Measurements from ENCODE around the gene MPST. TPM values are rescaled to one million over a fixed set of nuclear protein-coding genes. Genes with fewer than 3 reads are reported as not detected.
A peak's percentile ranks its signal among the peaks of the same experiment; 100 is the strongest.

Gene MPST
- total RNA-seq, 3 donors from 2014 or later: 135 to 224 (median 186) TPM

DNA sequence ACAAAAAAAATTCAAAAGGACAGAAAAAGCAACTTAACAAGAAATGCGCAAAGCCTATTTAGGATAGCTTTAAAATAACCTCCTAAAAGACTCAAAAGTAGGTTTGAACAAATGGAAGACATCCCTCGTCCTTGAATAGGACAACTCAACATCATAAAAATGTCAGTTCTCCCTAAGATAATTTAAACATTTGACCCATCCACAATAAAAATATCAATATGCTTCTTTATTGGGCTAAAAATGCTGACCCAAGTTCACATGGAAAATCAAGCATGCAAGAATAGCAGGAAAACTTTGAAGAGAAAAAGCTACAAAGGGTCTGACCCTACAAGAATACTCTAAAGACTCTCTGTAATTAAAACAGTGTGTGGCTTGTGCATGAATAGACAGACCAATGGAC, 19.9 kb downstream of the MPST start:
- Histone ChIP-seq H3K4me3 (no peak overlapping the region), H3K9me3 (no peaks in the 10 kb centered on the region), H3K4me1 (ENCODE audit: low read depth) (peaks cover 27% of the 10 kb centered on the region), H3K36me3 (ENCODE audit: low read depth) (no peaks in the 10 kb centered on the region)
- ATAC-seq: no peak
- no peak for TF ChIP-seq CTCF (IDR thresholded peaks at IDR 0.05)
- intact Hi-C loops (cut with DNase I, micrococcal nuclease): no loop called here
- DNase-seq: no peak

DNA sequence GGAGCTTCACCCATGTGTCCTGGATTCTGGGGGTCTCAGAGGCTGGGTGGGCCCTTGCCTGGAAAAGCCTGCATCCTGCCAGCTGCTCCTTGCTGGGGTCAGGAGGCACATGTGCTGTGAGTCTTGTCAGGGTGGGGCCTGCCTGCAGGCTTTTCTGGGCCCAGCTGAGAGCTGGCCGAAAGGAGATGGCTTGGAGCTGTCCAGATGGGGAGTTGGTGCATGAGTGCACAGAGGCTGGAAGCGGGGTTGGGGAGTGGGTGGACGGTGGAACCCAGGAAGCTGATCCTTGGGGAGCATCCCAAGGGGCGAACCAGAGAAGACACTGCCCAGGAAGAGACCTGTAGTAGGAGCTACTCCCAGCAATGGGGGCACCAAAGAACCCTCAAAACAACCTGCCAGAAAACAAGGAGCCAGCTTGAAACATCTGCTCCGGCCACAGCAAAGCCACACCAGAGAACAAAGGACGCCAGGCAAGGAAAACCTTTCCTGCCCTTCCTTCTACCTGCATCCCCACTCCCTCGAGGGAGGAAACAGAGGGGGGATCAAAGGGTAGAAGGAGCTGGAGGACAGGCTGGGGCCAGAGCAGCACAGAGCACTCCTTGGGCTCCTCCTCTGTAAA, 23.8 kb downstream of the MPST start:
- H3K9me3 ChIP-seq: no peaks in the 10 kb centered on the region
- peak; percentile 18 for ATAC-seq
- no peak for TF ChIP-seq CTCF (IDR thresholded peaks at IDR 0.05)
- H3K36me3 ChIP-seq (ENCODE audit: low read depth): no peaks in the 10 kb centered on the region
- DNase-seq: peak in 1 of 3 donors; percentile 59
- H3K4me1 ChIP-seq (ENCODE audit: low read depth): peaks cover 33% of the 10 kb centered on the region
- H3K4me3 ChIP-seq: no peak overlapping the region
- intact Hi-C loops (cut with DNase I, micrococcal nuclease): no loop called here

GRCh38 chr22:37043828-37044538, 24.4 kb downstream of the MPST start:
- H3K4me3 ChIP-seq: no peak overlapping the region
- H3K9me3 ChIP-seq: no peaks in the 10 kb centered on the region
- peak; percentile 91 for ATAC-seq
- peak; percentile 69 for TF ChIP-seq CTCF (IDR thresholded peaks at IDR 0.05)
- intact Hi-C loops (cut with DNase I, micrococcal nuclease): no loop called here
- peaks cover 33% of the 10 kb centered on the region for H3K4me1 ChIP-seq (ENCODE audit: low read depth)
- DNase-seq: peak; percentile 88 to 91 (median 91)
- no peaks in the 10 kb centered on the region for H3K36me3 ChIP-seq (ENCODE audit: low read depth)

DNA sequence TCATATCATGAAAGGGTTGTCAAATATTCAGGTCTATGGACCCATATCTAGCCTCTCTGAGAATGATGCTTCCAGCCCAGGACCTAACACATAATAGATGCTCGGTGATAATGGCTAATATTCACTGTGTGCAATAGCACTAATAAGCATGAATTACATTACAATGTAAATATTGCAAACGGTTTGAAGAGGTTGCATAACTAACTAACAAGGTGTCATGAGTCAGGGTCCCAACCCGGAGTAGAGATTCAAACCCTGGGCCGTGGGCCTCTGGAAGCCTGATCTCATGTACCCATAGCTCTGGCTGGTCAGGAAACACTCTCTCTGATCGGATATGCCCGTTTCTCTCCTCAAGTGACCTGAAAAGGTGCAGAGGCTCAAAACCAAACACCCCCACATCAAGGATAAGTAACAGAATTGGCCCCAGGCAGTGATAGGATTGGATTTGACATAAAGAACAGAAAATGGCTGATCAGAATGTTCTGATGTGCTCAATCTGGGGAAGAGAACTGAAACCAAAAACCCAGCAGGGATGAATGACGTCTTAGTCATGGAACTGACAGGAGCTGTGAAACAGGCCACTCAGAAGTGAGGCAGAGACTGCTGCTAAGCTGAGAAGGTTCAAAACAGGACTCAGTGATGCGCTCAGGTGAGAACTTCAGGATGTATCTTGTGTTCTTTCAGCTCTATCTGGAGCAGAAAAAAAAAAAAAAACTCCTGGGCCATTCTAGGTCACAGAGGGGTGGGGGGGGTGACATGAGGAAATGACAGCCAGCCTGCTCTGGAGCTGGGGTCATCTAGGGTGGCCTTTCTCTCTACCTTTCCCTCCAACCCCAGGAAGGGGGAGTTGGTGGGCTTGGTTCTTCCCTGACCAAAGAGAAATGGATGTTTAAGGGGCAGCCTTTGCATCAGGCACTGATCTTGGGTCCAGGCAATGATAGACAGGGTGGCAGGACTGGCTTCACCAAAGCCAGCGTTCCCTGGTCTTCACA, 25.4 kb downstream of the MPST start:
- no peak for DNase-seq
- no peak overlapping the region for H3K4me3 ChIP-seq
- H3K4me1 ChIP-seq (ENCODE audit: low read depth): peaks cover 33% of the 10 kb centered on the region
- no peaks in the 10 kb centered on the region for H3K9me3 ChIP-seq
- ATAC-seq: no peak
- intact Hi-C loops (cut with DNase I, micrococcal nuclease): no loop called here
- no peaks in the 10 kb centered on the region for H3K36me3 ChIP-seq (ENCODE audit: low read depth)
- TF ChIP-seq CTCF (IDR thresholded peaks at IDR 0.05): no peak

DNA sequence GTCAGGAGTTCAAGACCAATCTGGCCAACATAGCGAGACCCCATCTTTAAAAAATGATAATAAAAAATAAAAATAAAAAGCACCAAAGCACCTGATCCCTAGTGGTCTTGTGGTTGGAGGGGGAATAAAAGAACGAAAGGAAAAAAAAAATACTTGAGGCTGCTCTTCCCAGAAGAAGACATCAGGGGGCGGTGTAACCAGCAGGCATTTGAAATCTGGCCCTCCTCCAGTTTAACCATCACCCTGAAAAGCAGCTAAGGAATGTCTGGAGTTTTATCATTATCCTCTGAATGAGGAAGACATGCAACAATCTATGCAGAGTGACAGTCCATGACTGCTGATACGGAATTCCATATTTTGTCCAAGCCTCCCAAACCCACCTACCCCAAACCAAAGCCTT, 26.4 kb downstream of the MPST start:
- no peak overlapping the region for H3K4me3 ChIP-seq
- no peaks in the 10 kb centered on the region for H3K36me3 ChIP-seq (ENCODE audit: low read depth)
- H3K9me3 ChIP-seq: no peaks in the 10 kb centered on the region
- TF ChIP-seq CTCF (IDR thresholded peaks at IDR 0.05): peak; percentile 25
- DNase-seq: no peak
- intact Hi-C loops (cut with DNase I, micrococcal nuclease): no loop called here
- H3K4me1 ChIP-seq (ENCODE audit: low read depth): peaks cover 31% of the 10 kb centered on the region
- no peak for ATAC-seq
